Measurements from ENCODE around the gene ERN2. TPM values are rescaled to one million over a fixed set of nuclear protein-coding genes. Genes with fewer than 3 reads are reported as not detected.

ERN2 gene
- total RNA-seq, 1 experiment from 2014 or later = not detected

Other genes with a start within 250 kb of the ERN2 start
- 44.2 and 102 TPM in 2 replicates for gene GGA2, start 202.7 kb downstream of the ERN2 start, total RNA-seq (2014; rRNA removed; shearing (Covaris generic); ENCODE audit: low replicate concordance)
- 23.8 and 45.3 TPM in 2 replicates for gene EARS2, start 155.9 kb downstream of the ERN2 start, total RNA-seq (2014; rRNA removed; shearing (Covaris generic); ENCODE audit: low replicate concordance)
- gene UBFD1, start 155.5 kb downstream of the ERN2 start, total RNA-seq (2014; rRNA removed; shearing (Covaris generic); ENCODE audit: low replicate concordance) = 59.3 and 59.9 TPM in 2 replicates
- gene NDUFAB1, start 116.9 kb downstream of the ERN2 start, total RNA-seq (2014; rRNA removed; shearing (Covaris generic); ENCODE audit: low replicate concordance) = 103 and 184 TPM in 2 replicates
- 15.1 and 15.4 TPM in 2 replicates for gene PALB2, start 71.9 kb downstream of the ERN2 start, total RNA-seq (2014; rRNA removed; shearing (Covaris generic); ENCODE audit: low replicate concordance)
- 96.7 and 108 TPM in 2 replicates for gene DCTN5, start 71.8 kb downstream of the ERN2 start, total RNA-seq (2014; rRNA removed; shearing (Covaris generic); ENCODE audit: low replicate concordance)
- gene PLK1, start 34.3 kb downstream of the ERN2 start, total RNA-seq (2014; rRNA removed; shearing (Covaris generic); ENCODE audit: low replicate concordance) = 38.0 and 39.7 TPM in 2 replicates
- gene CHP2, start 41.8 kb upstream of the ERN2 start, total RNA-seq (2014; rRNA removed; shearing (Covaris generic); ENCODE audit: low replicate concordance) = not detected in 2 replicates
- 0.02 TPM in 1 of 2 replicates, not detected in the other for gene PRKCB, start 122.8 kb upstream of the ERN2 start, total RNA-seq (2014; rRNA removed; shearing (Covaris generic); ENCODE audit: low replicate concordance)

Data from MG63 (cell line).